ENCODE data around the gene TBC1D23. TPM values are rescaled to one million over a fixed set of nuclear protein-coding genes. Genes with fewer than 3 reads are reported as not detected.
"Not testable (repeated sequence)": the region's sequence is repeated elsewhere in the genome, so short reads cannot be mapped to it uniquely, and the experiment has no call there.

TBC1D23 gene
- total and polyA plus RNA-seq, 4 donors = 8.7 to 30.3 (median 17.8) TPM

DNA sequence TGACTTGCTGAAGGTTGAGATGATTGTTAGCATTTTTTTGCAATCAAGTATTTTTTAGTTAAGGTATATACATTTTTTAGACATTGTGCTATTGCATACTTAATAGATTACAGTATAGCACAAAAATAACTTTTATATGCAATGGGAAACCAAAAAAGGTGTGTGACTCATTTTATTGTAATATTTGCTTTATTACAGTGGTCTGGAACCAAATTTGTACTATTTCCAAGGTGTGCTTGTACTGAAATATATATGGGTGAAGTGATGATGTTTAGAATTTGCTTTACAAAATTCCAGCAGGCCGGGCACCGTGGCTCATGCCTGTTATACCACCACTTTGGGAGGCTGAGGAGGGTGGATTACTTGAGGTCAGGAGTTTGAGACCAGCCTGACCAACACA lies 29.1 kb upstream of the TBC1D23 start:
- Histone ChIP-seq H3K27me3 (ENCODE audit: control insufficient read depth in 4 of 4, insufficient read depth in 4 of 4, low read length in 3 of 4) (no peaks in the 10 kb centered on the region), H3K9me3 (ENCODE audit: control insufficient read depth in 4 of 4, low read length in 3 of 4) (no peaks in the 10 kb centered on the region), H3K36me3 (ENCODE audit: control insufficient read depth in 4 of 4, insufficient read depth in 3 of 4, low read depth in 1 of 4, low read length in 3 of 4) (no peaks in the 10 kb centered on the region), H3K9ac (ENCODE audit: low read depth in 1 of 2, low read length in 2 of 2) (no peak overlapping the region), H3K4me3 (ENCODE audit: low read depth in 1 of 3, low read length in 3 of 3) (no peak overlapping the region), H3K27ac (ENCODE audit: low read depth in 1 of 2, low read length in 2 of 2) (no peak overlapping the region), H3K4me1 (ENCODE audit: control insufficient read depth in 4 of 4, insufficient read depth in 4 of 4, low read length in 3 of 4) (no peaks in the 10 kb centered on the region)
- TF ChIP-seq SP1 (IDR thresholded peaks at IDR 0.05) (no peak), RXRA (IDR thresholded peaks at IDR 0.05) (no peak), FOXA1 (IDR thresholded peaks at IDR 0.05) (no peak), HNF4G (IDR thresholded peaks at IDR 0.05) (no peak), HNF4A (conservative IDR thresholded peaks at IDR 0.05) (no peak)
- TF ChIP-seq, protein P1, sequence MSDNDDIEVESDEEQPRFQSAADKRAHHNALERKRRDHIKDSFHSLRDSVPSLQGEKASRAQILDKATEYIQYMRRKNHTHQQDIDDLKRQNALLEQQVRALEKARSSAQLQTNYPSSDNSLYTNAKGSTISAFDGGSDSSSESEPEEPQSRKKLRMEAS (IDR thresholded peaks at IDR 0.05) = no peak
- 96% methylated on average over 2 of the region's 2 CpGs for WGBS
- DNase-seq (ENCODE audit: low spot score) = no peak

DNA sequence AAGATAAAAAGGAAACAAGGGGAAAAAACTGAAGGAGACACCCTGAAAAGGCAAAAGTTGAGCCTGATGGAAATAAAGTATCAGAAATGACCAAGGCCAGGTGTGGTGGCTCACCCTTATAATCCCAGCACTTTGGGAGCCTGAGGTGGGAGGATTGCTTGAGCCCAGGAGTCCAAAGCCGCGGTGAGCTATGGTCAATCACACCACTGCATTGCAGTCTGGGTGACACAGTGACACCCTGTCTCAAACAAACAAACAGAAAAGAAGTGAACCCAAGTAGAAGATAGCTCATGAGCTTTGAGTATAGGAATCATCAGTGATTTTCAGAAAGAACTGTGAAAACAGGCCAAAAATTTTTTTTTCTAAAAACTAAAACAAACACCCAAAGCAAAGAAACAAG lies 26.4 kb upstream of the TBC1D23 start:
- 92% methylated on average over 2 of the region's 2 CpGs for WGBS
- Histone ChIP-seq H3K9ac (ENCODE audit: low read depth in 1 of 2, low read length in 2 of 2) (no peak overlapping the region), H3K4me3 (ENCODE audit: low read depth in 1 of 3, low read length in 3 of 3) (no peak overlapping the region), H3K36me3 (ENCODE audit: control insufficient read depth in 4 of 4, insufficient read depth in 3 of 4, low read depth in 1 of 4, low read length in 3 of 4) (no peaks in the 10 kb centered on the region), H3K27me3 (ENCODE audit: control insufficient read depth in 4 of 4, insufficient read depth in 4 of 4, low read length in 3 of 4) (no peaks in the 10 kb centered on the region), H3K4me1 (ENCODE audit: control insufficient read depth in 4 of 4, insufficient read depth in 4 of 4, low read length in 3 of 4) (no peaks in the 10 kb centered on the region), H3K9me3 (ENCODE audit: control insufficient read depth in 4 of 4, low read length in 3 of 4) (peaks cover 0 to 5% (median 4%) of the 10 kb centered on the region in 4 donors), H3K27ac (ENCODE audit: low read depth in 1 of 2, low read length in 2 of 2) (no peak overlapping the region)
- no peak for TF ChIP-seq RXRA (IDR thresholded peaks at IDR 0.05)
- TF ChIP-seq, protein P1 (IDR thresholded peaks at IDR 0.05) = no peak
- no peak for DNase-seq (ENCODE audit: low spot score)

DNA sequence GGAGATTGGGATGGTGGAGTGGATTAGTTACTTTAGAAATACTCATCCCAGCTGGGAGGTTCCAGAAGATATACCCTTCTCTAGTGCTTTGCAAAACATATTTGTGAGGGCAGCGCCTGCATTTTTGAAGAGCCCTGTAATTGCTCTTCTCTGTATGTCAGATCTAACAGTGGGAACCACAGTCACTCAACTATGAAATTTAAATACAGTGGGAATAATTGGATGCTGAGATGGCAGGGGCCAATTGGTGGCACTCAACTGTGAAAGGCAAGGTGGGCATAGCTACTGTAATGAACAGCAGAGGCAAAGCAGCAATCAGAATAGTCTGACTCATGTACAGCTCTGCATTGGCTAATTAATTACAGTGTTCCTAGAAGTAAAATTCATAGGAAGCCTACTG lies 22.2 kb upstream of the TBC1D23 start:
- H3K36me3 ChIP-seq (ENCODE audit: control insufficient read depth in 4 of 4, insufficient read depth in 3 of 4, low read depth in 1 of 4, low read length in 3 of 4) = no peaks in the 10 kb centered on the region
- WGBS = 96% methylated on average over 1 of the region's 1 CpG
- H3K9me3 ChIP-seq (ENCODE audit: control insufficient read depth in 4 of 4, low read length in 3 of 4) = peaks cover 0 to 5% (median 4%) of the 10 kb centered on the region in 4 donors
- no peak overlapping the region for H3K4me3 ChIP-seq (ENCODE audit: low read depth in 1 of 3, low read length in 3 of 3)
- H3K27ac ChIP-seq (ENCODE audit: low read depth in 1 of 2, low read length in 2 of 2) = no peak overlapping the region
- no peaks in the 10 kb centered on the region for H3K27me3 ChIP-seq (ENCODE audit: control insufficient read depth in 4 of 4, insufficient read depth in 4 of 4, low read length in 3 of 4)
- H3K9ac ChIP-seq (ENCODE audit: low read depth in 1 of 2, low read length in 2 of 2) = no peak overlapping the region
- TF ChIP-seq, protein P2, sequence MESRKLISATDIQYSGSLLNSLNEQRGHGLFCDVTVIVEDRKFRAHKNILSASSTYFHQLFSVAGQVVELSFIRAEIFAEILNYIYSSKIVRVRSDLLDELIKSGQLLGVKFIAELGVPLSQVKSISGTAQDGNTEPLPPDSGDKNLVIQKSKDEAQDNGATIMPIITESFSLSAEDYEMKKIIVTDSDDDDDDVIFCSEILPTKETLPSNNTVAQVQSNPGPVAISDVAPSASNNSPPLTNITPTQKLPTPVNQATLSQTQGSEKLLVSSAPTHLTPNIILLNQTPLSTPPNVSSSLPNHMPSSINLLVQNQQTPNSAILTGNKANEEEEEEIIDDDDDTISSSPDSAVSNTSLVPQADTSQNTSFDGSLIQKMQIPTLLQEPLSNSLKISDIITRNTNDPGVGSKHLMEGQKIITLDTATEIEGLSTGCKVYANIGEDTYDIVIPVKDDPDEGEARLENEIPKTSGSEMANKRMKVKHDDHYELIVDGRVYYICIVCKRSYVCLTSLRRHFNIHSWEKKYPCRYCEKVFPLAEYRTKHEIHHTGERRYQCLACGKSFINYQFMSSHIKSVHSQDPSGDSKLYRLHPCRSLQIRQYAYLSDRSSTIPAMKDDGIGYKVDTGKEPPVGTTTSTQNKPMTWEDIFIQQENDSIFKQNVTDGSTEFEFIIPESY (IDR thresholded peaks at IDR 0.05) = no peak
- TF ChIP-seq, protein P3, sequence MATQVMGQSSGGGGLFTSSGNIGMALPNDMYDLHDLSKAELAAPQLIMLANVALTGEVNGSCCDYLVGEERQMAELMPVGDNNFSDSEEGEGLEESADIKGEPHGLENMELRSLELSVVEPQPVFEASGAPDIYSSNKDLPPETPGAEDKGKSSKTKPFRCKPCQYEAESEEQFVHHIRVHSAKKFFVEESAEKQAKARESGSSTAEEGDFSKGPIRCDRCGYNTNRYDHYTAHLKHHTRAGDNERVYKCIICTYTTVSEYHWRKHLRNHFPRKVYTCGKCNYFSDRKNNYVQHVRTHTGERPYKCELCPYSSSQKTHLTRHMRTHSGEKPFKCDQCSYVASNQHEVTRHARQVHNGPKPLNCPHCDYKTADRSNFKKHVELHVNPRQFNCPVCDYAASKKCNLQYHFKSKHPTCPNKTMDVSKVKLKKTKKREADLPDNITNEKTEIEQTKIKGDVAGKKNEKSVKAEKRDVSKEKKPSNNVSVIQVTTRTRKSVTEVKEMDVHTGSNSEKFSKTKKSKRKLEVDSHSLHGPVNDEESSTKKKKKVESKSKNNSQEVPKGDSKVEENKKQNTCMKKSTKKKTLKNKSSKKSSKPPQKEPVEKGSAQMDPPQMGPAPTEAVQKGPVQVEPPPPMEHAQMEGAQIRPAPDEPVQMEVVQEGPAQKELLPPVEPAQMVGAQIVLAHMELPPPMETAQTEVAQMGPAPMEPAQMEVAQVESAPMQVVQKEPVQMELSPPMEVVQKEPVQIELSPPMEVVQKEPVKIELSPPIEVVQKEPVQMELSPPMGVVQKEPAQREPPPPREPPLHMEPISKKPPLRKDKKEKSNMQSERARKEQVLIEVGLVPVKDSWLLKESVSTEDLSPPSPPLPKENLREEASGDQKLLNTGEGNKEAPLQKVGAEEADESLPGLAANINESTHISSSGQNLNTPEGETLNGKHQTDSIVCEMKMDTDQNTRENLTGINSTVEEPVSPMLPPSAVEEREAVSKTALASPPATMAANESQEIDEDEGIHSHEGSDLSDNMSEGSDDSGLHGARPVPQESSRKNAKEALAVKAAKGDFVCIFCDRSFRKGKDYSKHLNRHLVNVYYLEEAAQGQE (IDR thresholded peaks at IDR 0.05) = no peak
- TF ChIP-seq RXRA (IDR thresholded peaks at IDR 0.05) (no peak), HNF4A (conservative IDR thresholded peaks at IDR 0.05) (no peak), FOXA1 (IDR thresholded peaks at IDR 0.05) (no peak)
- TF ChIP-seq, protein P1 (IDR thresholded peaks at IDR 0.05) = no peak
- H3K4me1 ChIP-seq (ENCODE audit: control insufficient read depth in 4 of 4, insufficient read depth in 4 of 4, low read length in 3 of 4) = no peaks in the 10 kb centered on the region
- DNase-seq (ENCODE audit: low spot score) = no peak

DNA sequence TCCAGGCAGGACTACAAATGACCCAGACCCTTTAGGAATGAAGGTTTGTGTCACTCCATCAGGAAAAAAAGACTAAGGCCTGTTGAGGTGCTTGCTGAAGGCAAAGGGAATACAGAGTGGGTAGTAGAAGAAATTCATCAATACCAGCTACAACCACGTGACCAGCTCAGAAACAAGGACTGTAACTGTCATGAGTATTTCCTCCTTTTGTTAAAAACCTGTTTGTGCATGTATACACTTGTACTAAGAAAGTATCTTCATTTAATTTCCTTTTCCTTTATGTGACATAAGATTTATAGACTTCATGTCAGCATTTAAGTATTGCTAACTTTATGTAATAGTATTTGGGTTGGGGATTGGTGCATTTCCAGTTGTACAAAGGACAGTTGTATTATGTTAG lies 18.3 kb upstream of the TBC1D23 start:
- H3K9ac ChIP-seq (ENCODE audit: low read depth in 1 of 2, low read length in 2 of 2); H3K27me3 ChIP-seq (ENCODE audit: control insufficient read depth in 4 of 4, insufficient read depth in 4 of 4, low read length in 3 of 4); H3K4me3 ChIP-seq (ENCODE audit: low read depth in 1 of 3, low read length in 3 of 3); H3K27ac ChIP-seq (ENCODE audit: low read depth in 1 of 2, low read length in 2 of 2); DNase-seq (ENCODE audit: low spot score); H3K36me3 ChIP-seq (ENCODE audit: control insufficient read depth in 4 of 4, insufficient read depth in 3 of 4, low read depth in 1 of 4, low read length in 3 of 4); H3K4me1 ChIP-seq (ENCODE audit: control insufficient read depth in 4 of 4, insufficient read depth in 4 of 4, low read length in 3 of 4); H3K9me3 ChIP-seq (ENCODE audit: control insufficient read depth in 4 of 4, low read length in 3 of 4): not testable (repeated sequence)
- 90% methylated on average over 1 of the region's 1 CpG for WGBS

Measured in liver (tissue), 9 donors.